ENCODE measurements around the gene PARVB.
"Not testable (repeated sequence)": the region's sequence is repeated elsewhere in the genome, so short reads cannot be mapped to it uniquely, and the experiment has no call there.

The PARVB gene

GRCh38 chr22:44108806-44109385 lies 84.8 kb downstream of the PARVB start:
- no peak for DNase-seq (ENCODE audit: low read depth in 2 of 2)

DNA sequence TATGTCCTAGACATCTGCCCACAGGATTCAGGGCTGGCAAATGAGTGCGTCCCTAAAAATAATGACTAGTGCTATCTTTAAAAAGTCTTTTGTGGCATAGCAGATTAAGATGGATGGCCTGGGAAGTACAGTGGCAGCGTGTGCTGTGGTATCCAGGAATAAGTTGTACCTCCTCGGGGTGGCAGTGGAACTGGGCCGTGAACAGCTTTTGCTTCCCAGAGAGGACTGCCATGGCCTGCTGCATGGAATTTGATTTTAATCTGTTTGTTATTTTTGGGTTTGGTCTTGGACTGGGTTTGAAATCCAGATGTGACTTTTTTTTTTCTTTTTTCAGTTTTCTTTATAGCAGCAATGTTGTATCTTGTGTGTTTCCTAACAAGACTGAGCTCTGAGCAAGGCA lies 85.3 kb downstream of the PARVB start:
- DNase-seq (ENCODE audit: low read depth in 2 of 2) = no peak

DNA sequence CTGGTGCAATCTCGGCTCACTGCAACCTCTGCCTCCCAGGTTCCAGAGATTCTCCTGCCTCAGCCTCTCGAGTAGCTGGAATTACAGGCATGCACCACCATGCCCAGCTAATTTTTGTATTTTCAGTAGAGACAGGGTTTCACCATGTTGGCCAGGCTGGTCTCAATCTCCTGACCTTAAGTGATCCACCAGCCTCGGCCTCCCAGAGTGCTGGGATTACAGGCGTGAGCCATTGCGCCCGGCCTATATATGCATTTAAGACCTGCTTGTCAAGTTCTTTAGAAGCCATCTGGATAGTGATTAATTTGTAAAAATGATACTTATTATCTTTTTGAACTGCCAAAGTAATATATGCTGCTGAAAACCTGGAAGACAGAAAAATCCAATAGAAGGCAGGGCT lies 86.6 kb downstream of the PARVB start:
- DNase-seq (ENCODE audit: low read depth in 2 of 2) = not testable (repeated sequence)

DNA sequence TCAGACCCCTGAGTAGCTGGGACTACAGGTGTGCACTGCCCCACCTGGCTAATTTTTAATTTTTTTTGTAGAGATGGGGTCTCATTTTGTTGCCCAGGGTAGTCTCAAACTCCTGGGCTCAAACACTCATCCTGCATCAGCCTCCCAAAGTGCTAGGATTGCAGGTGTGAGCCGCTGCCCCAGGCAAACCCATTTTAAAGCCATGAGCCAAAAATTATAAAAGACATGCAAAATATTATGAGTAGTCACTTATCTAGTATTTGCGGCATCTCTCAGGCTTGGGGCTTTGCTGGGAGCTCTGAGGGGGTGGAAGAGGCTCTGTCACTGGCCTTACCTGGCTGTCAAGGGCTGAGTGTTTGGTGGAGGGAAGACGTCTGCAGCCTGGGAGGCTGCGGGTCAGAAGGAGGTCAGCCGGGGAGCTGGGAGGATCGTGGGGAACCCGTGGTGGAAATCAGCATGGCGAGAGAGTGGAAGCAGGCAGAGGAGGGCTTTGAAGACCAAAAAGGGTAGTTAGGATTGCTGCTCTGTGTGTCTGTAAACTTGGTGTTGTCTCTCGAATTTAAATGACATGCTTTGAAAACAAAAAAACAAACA lies 87.6 kb downstream of the PARVB start:
- DNase-seq (ENCODE audit: low read depth in 2 of 2) = no peak

GRCh38 chr22:44112191-44112590 lies 88.1 kb downstream of the PARVB start:
- DNase-seq (ENCODE audit: low read depth in 2 of 2) = no peak

GRCh38 chr22:44116331-44116730 lies 92.2 kb downstream of the PARVB start:
- DNase-seq (ENCODE audit: low read depth in 2 of 2) = no peak

DNA sequence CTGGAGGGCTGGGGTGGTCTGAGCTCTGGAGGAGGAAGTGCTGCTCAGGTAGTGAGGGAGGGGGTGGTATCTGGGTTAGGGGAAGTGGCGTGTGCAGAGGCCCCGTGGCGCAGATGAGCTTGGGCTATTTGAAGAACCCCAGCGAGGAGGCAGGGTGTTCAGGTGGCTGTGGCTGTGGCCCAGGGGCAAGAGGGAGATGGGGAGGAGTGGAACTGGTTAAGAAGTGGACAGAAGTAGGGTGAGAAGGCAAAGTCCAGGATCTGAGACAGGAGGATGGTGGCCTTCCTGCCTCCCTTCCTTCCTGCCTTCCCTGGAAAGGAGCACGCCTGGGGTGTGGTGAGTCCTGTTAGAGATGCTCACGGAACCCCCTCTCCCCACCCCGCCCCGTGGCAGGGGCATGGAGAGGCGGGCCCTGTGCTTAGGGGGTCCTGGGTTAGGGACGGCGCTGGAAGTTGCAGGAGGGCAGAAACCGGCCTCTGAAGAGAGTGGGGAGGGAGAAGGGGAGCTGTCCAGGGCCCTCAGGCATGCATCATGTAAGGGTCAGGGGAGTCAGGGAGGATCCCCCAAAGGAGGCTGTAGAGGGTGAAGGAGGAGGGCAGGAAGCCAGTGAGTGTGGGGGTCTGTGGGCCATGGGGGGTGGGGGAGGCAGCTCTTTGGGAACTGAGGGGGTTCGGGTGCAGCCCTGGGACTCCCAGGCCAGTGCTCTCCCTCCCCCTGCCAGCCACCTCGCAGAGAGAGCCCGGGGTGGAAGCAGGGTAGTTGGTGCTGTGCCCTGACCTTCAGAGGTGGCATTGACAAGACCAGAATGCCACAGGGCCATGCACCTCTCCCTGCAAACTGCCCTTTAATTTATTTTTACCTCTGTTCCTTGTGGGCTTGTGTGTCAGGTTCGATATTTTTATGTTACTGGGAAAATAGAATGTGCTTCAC lies 92.9 kb downstream of the PARVB start:
- DNase-seq (ENCODE audit: low read depth in 2 of 2) = no peak

DNA sequence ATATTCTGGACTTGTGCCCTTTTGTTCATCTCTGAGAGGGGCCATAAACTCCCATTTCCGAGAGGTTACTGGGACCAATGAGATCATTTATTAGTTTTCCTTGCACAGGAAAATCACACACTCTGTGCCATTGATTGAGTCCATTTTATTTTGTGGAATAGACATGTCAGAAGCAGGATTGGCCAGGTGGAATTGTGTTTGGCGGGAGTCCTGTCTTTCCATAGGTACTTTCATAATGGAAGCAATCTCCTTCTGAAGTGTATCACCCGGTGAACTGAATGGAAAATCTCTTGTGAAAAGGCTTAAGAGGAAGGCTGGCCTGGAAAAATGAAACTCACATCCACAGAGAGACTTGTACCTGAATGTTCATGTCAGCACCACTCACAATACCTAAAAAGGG lies 93.6 kb downstream of the PARVB start:
- DNase-seq (ENCODE audit: low read depth in 2 of 2) = no peak

DNA sequence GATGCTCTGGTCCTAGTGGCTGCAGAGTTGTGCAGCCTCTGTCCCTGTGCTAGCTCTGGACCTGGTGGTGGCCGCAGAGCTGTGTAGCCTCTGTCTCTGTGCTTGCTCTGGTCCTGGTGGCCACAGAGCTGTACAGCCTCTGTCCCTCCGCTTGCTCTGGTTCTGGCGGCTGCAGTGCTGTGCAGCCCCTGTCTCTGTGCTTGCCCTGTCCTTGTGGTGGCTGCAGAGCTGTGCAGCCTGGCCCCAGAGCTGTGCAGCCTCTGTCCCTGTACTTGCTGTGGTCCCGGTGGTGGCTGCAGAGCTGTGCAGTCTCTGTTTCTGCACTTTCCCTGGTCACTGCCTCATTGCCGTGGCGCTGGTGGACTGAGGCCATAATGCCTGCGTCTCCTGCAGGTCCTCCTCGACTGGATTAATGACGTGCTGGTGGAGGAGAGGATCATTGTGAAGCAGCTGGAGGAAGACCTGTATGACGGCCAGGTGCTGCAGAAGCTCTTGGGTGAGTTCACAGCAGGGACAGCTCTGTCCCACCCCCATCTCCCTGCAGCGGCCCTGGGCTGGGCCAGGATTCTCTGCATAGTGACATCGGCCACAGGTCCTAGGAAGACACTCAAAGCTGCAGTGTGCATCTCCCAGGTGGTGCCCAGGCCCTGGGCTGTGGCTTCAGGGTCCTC lies 94.7 kb downstream of the PARVB start:
- no peak for DNase-seq (ENCODE audit: low read depth in 2 of 2)

DNA sequence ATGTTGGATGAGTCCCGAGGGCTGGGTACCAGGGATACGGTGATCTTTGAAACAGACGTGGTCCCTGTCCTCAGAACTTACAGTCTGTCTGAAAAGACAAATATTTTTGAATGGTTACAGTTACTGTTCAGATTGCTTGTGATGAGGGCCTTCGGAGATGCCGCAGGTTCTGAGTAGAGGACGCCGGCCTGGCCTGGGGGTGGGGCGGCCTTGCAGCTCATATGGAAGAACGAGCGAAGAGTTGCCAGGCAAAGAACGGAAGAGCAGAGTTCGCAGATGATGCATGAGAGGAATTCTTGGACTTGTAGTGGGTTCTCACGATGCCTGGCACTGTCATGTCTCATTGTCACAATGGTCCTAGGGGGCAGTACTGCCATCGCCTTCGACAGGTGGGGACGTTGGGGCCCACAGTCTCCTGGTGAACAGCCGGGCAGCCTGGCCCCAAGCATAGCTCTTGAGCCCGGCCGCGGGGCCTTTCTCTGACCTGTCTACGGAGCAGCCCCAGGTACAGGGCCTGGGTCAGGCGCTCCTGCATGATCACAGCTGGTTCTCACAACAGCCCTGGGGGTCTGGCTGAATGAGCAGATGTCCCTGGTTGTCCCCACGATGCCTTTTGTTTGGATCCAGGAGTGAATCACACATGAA lies 95.7 kb downstream of the PARVB start:
- DNase-seq (ENCODE audit: low read depth in 2 of 2) = no peak

- DNase-seq (ENCODE audit: low read depth in 2 of 2) = no peak
Measured at GRCh38 chr22:44120314-44120704, 96.2 kb downstream of the PARVB start.

DNA sequence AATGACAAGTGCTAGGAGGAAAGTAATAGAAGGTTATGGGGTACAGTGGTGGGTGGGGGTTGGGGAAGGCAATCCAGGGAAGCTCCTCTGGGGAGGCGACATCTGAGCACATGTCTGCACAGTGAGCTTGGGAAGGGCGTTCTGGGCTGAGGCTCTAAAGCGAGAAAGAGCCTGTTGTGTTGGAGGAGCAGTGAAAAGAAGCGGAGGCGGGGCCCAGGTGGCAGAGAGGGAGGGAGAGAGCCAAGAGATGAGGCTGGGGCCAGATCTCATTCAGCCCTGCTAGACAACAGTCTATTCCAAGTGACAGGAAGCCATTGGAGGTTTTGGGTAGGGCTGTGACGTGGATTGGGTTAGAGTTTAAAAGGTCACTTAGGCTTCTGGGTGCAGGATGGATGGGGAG lies 101.3 kb downstream of the PARVB start:
- DNase-seq (ENCODE audit: low read depth in 2 of 2) = no peak

DNA sequence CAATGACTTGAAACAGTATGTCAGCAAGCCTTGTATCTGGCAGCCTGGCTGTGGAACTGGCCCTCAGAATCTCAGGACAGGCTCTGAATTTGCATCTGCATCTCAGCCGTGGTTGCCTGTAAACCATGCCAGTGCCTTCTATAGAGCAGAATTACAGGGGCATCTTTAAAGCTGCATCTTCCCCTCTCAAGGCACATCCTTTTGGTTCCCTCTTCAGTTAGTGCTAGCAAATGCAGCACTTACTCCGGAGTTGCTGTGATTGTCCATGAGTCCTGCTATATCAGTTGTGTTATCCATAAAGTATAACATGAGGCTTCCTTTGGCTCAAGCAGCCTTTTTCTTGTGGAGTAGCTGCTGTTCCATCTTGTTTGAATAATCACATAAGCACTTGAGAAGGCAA lies 102.7 kb downstream of the PARVB start:
- no peak for DNase-seq (ENCODE audit: low read depth in 2 of 2)

DNA sequence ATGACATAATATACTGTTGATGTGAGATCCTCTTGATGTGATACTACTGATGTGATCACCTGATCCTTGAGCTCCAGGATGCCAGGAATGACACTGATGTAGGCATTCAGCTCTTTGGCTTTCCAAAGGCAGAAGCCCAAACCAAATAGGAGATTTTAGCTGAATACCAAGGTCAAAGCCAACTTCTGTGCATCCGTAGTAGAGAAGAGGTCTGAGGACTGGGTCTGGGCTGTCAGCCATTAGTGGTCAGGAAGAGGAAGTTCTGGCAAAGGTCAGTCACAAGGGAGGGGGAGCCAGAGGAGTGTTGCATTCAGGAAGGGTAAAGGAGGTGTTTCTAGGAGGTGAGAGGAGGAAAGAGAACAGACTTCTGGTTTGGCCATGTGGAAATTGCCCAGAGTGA lies 103.3 kb downstream of the PARVB start:
- DNase-seq (ENCODE audit: low read depth in 2 of 2) = no peak

DNA sequence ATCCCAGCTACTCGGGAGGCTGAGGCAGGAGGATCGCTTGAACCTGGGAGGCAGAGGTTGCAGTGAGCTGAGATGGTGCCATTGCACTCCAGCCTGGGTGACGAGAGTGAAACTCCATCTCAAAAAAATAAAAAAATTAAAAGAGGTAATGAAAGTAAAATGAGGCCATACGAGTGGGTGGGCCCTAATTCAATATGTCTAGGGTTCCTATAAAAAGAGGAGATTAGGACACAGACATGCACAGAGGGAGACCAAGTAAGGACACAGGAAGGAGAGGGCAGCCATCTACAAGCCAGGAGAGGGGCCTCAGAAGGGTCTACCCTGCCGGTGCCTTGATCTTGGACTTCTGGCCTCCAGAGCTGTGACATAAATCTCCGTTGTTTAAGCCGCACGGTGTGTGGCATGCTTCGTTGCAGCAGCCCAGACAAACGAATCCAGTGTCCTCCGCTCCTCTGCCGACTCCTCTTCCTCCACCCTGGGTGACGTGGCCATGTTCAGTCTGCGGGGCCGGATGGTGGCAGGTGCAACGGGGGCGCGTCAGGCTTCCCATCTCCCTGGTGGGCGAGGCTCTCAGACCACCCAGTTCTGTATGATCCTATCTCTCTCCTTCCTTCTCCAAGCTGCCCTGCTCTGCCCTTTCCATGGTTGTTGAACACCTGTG lies 105.0 kb downstream of the PARVB start:
- DNase-seq (ENCODE audit: low read depth in 2 of 2) = no peak

DNA sequence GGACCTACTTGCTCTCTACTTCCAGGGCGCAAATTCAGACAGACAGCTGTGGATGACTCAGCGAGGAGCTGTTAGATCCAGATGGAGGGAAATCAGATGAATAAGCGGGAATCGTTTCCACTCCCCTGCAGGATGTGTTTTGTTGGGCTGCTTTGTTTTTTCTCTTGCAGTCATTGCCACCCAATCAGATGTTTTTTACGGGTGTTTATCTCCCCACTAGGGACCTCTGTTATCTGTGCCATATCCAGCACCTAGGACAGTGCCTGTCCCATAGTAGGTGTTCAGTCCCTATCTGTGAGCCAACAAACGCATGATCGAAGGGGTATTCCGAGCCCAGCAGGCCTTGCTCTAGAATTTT lies 105.5 kb downstream of the PARVB start:
- no peak for DNase-seq (ENCODE audit: low read depth in 2 of 2)

GRCh38 chr22:44130076-44130711 lies 106.1 kb downstream of the PARVB start:
- DNase-seq (ENCODE audit: low read depth in 2 of 2) = no peak

GRCh38 chr22:44131412-44131811 lies 107.3 kb downstream of the PARVB start:
- DNase-seq (ENCODE audit: low read depth in 2 of 2) = no peak

- DNase-seq (ENCODE audit: low read depth in 2 of 2) = no peak
Measured at GRCh38 chr22:44131989-44132685, 108.0 kb downstream of the PARVB start.

DNA sequence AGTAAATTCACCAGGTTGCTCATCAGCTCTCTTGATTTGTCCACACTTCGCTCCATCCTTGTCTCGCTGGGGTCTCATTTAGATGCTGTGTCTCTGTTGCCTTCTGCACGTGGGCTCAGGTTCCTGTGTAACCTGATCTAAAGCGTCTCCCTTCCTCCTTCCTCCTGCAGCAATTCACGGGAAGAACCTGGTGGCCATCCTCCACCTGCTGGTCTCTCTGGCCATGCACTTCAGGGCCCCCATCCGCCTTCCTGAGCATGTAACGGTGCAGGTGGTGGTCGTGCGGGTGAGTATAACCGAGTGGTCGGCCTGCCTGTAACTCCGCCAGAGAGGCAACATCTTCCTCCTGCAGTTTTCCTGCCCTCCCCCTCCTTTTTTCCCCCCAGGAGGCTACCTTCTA lies 108.6 kb downstream of the PARVB start:
- DNase-seq (ENCODE audit: low read depth in 2 of 2) = no peak

Data from activated CD8-positive, alpha-beta memory T cell treated with anti-CD3 and anti-CD28 coated beads for 4 hours (primary cell).